ENCODE results near the gene CAGE1.

CAGE1 gene

DNA sequence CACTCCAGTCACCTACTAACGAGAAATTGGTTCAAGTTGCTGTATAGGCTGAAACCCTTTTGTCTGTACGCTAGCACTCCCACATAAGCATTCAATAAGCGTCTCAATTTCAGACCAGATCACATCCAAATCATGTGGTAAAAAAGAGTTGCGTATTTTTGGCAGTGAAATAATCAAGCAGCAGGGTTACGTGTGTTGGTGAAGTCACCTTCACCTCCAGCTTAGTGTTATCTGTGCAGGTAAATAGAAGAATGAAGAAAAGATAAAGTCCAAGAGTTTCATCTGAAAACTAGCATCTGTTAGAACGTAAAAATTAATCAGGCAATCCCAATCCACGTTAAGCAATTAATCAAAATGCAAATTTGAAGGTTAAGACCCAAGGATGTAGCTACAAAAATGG, 87.8 kb downstream of the CAGE1 start:
- no peak for DNase-seq

DNA sequence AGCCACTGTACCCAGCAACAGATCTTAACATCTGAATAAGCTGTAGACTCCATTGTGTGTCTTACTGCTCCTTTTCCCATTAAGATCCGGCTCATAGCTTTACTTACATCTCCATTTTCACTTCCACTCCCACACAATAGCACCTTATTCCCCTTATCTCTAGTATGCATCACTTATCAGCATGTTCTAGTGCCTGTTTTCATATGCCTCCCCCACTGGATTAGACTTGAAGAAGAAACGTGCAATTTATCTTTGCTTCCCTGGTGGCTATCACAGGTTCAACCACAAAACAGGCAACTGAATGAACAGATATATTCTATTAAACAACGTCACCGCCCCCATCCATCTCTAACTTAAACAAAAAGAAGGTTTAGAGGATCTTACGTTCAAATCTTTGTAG, 88.6 kb downstream of the CAGE1 start:
- DNase-seq: no peak

DNA sequence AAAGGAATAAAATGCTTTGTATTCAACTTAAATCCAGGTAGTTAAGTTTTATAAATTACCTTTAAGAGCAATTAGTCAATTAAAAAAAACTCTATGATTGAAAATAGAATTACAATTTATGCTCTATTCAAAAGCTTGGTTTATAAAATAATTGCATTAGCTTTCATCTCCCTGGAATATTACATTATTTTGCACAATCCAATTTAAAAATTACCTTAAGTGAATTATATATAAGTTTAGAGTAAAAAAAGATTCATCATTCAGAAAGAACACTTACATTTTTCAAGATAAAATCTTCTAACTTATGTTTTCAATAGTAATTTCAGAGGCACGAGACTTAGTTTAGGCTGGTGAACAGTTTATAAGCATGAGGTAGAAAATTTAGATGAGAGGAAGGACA, 91.4 kb downstream of the CAGE1 start:
- DNase-seq: no peak

DNA sequence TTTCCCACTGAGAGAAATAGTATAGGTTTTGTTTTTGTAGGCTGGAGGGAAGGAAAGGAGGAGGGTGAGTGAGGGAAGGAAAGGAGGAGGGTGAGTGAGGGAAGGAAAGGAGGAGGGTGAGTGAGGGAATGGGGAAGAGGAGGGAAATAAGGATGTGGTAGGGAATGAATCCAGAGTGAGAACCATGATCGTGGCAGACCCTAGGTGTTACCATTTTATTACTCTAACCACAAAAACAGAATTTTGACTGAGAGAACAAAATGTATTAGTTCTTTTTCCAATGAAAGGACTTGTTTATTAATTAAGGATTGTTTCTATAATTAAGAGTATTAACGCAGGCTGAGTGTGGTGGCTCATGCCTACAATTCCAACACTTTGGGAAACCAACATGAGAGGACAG, 92.9 kb downstream of the CAGE1 start:
- DNase-seq: no peak

DNA sequence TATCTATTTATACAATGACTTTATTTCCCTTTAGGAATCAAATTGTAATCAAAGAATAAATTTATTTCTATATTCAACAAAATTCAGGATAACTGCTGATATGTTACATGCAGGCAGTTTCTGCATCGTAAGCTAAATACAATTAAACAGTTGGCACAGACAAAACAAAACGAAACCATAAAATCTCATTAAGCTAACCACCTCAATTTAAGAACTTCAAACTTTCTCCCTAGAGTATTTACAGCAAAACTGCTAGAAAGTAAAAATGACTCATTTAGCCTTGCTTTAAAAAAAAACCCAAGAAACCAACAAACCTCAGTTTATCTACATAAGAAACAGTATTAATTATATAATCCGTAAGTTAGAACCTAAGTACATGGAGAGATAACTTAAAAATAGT, 93.6 kb downstream of the CAGE1 start:
- no peak for DNase-seq

DNA sequence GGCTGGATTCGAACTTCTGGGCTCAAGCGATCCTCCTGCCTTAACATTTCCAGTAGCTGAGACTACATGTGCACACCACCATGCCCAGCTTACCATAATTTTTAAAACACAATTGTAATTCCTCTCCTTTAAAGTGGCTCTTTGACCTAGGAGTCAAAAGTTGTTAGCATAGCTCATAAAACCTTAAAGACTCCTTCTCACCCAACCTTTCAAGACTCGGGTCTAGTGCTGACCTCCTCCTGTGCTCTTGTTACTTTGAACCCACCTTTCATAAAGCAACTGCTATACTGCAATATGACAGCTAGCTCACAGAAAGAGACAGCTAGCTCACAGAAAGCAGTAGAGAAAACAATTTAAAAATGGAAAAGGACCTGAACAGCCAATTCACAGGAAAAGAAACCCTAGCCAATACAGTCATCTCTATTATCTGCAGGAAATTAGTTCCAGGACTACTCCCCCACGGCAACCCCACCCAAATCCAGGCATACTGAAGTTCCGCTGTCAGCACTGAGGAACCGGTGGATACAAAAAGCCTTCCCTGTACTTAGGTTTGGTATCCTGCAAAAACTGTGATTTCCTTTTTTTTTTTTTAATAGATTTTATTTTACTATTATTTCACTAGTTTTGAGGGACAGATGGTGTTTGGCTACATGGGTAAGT, 96.8 kb downstream of the CAGE1 start:
- DNase-seq: no peak

DNA sequence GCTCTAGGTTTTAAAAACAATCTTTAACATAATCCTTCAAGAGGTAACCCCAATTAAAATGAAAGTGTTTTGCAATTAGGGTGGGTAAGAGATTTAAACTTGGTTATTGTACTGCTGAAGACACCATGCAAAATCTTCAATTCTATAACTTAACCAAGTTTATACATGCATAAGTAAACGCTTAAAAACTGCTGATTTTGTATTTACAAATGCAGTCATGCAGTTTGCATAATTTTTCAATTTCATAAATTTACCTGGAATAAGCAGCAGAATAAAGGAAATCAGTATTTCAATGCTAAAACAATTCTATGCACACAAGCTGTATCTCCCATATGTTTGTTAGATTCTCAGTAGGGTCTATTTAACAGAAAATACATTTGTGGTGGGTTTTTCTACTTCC, 99.5 kb downstream of the CAGE1 start:
- no peak for DNase-seq

DNA sequence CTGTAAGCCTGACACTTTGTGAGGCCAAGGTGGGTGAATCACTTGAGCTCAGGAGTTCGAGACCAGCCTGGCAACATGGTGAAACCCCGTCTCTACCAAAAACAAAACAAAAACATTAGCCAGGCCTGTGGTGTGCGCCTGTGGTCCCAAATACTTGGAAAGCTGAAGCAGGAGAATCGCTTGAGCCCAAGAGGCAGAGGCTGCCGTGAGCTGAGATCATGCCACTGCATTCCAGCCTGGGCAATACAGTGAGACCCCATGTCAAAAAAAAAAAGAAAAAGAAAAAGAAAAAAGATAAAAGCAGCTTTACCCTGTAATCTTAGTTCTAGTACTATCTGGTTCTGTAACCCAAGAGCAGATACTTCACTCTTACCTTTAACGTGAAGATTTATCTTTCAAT, 104.1 kb downstream of the CAGE1 start:
- DNase-seq: no peak

DNA sequence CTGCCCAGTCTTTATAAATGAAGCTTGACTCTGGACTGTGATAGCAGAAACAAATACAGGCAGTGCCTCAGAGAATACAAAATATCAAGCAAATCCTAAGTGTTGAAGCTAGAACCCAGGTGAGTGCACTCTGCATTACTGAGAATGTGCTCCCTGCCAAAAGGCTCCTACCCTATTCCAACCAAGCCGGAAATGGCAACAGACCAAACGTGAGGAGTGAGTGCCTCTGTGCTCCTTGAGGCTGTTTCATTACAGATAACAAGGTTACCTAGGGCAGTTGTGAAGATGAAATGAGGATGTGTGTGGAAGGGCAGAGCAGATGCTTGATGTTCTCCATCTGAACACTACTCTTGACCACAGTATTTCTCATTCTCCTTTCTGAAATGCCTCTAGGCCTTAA, 105.9 kb downstream of the CAGE1 start:
- DNase-seq: no peak

DNA sequence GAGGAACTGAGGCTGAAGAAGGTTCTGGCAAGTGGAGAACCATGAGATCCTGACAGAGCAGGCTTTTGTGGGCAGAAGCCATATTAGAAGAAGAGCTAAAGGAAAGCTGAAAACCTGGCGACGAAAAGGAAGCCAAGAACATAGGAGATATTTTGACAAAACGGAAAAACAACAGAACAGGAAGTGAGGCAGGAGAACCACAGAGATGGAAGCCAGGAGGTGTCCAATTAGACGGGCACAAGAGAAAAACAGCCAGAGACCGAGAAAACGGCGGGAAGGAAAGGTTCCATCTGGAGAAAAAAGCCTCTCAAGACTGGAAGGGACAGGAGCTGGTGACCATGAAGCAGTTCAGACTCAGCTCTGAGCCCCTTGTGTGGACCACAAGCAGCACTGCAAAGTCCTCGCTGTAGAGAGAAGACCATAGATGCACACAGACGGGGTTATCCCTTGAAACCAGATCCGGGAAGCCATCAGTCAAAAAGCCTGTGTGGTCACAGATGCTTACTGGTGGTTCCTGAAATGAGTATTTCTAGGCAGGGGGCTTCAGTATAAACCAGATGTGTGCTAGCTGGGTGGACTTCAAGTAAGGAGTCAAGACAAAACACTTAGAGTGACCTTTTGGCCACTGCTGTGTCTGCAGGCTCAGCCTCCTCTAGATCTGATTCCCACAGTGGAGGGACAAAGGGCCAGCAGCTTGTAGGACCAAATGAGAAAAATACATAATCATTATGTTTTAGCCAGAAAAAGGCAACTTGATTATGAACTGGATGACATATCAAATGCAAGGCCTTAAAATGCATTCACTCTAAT, 107.2 kb downstream of the CAGE1 start:
- DNase-seq: no peak

Measured in activated naive CD4-positive, alpha-beta T cell treated with anti-CD3 and anti-CD28 coated beads, Interleukin-2, amount 50 U/mL, for 16 hours (primary cell).